Spleen (tissue), 11 donors: ENCODE measurements around the gene SULF2. TPM values are rescaled to one million over a fixed set of nuclear protein-coding genes. Genes with fewer than 3 reads are reported as not detected.

ENCODE experiments used
- DNase-seq: peaks from one replicate; pipeline ENCODE4 v3.0.0-alpha.2; 2020
- H3K27ac ChIP-seq, 8 donors: fragments of 200-600 bp; sonication (generic) in 7 of 8; 1 replicate in 4 of 8; 2 replicates in 4 of 8; pipeline versions ENCODE4 v1.5.0 to v1.8.0; 2016 to 2021; ENCODE audit warnings: inconsistent platforms in 4 of 8, mild to moderate bottlenecking in 4 of 8, moderate library complexity in 1 of 8
- H3K27me3 ChIP-seq, 7 donors: fragments of 200-600 bp; sonication (generic) in 6 of 7; replicated peaks in 1 of 7; 1 replicate in 4 of 7; 2 replicates in 3 of 7; pipeline versions ENCODE4 v1.5.0 to v1.8.0; 2016 to 2021; ENCODE audit warnings: inconsistent platforms in 3 of 7, mild to moderate bottlenecking in 1 of 7
- H3K36me3 ChIP-seq, 6 donors: fragments of 200-600 bp; sonication (generic) in 5 of 6; 1 replicate in 4 of 6; 2 replicates in 2 of 6; pipeline versions ENCODE4 v1.5.0 to v1.8.0; 2016 to 2021; ENCODE audit warnings: inconsistent platforms in 2 of 6
- H3K4me1 ChIP-seq, 6 donors: fragments of 200-600 bp; sonication (generic) in 5 of 6; 1 replicate in 3 of 6; 2 replicates in 3 of 6; pipeline versions ENCODE4 v1.5.0 to v1.8.0; 2016 to 2021; ENCODE audit warnings: inconsistent platforms in 3 of 6
- H3K4me3 ChIP-seq, 8 donors: fragments of 200-600 bp; sonication (generic) in 7 of 8; 1 replicate in 4 of 8; 2 replicates in 4 of 8; pipeline versions ENCODE4 v1.5.0 to v1.8.0; 2016 to 2021; ENCODE audit warnings: inconsistent platforms in 4 of 8, mild to moderate bottlenecking in 4 of 8, moderate library complexity in 2 of 8
- H3K9me3 ChIP-seq, 8 donors: fragments of 200-600 bp; sonication (generic) in 7 of 8; 1 replicate in 4 of 8; 2 replicates in 4 of 8; pipeline versions ENCODE4 v1.5.0 to v1.8.0; 2016 to 2021; ENCODE audit warnings: inconsistent platforms in 4 of 8
- CTCF ChIP-seq, 11 experiments: fragments of 200-600 bp in 7 of 11; fragments of 450-650 bp in 4 of 11; sonication (generic) in 4 of 11; IDR thresholded peaks in 8 of 11; conservative IDR thresholded peaks in 3 of 11; 1 replicate in 7 of 11; 2 replicates in 4 of 11; pipeline versions ENCODE4 v1.4.0 to v1.8.0; 2016 to 2021; ENCODE audit warnings: antibody characterized with exemption in 11 of 11, inconsistent platforms in 4 of 11, mild to moderate bottlenecking in 1 of 11
- POLR2A ChIP-seq, 3 donors: fragments of 450-650 bp; IDR thresholded peaks; one replicate each; pipeline ENCODE4 v1.5.1; 2017; ENCODE audit warnings: antibody characterized with exemption in 3 of 3, mild to moderate bottlenecking in 1 of 3
- POLR2AphosphoS5 ChIP-seq, 3 donors: sonication (generic); formaldehyde crosslinking; IDR thresholded peaks; one replicate each; pipeline ENCODE4 v1.5.1; 2017; ENCODE audit warnings: antibody characterized with exemption in 3 of 3
- WGBS, 5 donors: extraction: QIAGEN DNeasy Blood & Tissue Kit in 3 of 5; methylation state at CpG; one replicate each; pipeline versions ENCODE4 v1.1.5 to v1.1.7; 2013 to 2018; 5-methylcytosine and 5-hydroxymethylcytosine counted together
- intact Hi-C: fragments of 100-400 bp; cut with DNase I; formaldehyde crosslinking; loops from one replicate; pipeline ENCODE4 v1.15.0; 2023; ENCODE audit warnings: low total_unique reads
- polyA plus RNA-seq, 3 donors: library from polyadenylated mRNA; stranded (reverse); fragments of 200-250 nt; gene quantifications; one replicate each; pipeline ENCODE4 v1.2.1, GENCODE V29; 2013
- total RNA-seq, 7 donors: library from RNA; depleted of rRNA in 3 of 7; stranded (reverse); fragments of >200 nt in 3 of 7; fragmentation: NEBNext Ultra II Directional in 4 of 7; extraction: Animal tissue kit (Norgen Biotek cat#: 25700) in 4 of 7; gene quantifications; one replicate each; pipeline versions ENCODE4 v1.1.0 to v1.2.1, GENCODE V29; 2016 to 2021
- donor health status: healthy with polysubstance abuse.
- donor health status: DM: no; HTN: no; CAD: no; lungs with moderate emphysema.
- donor health status: DM: no; HTN: no; CAD: no.
- donor health status: Bipolar disorder and iron deficiency.
- donor health status: healthy.
- donor health status: DM: no; HTN: no; CAD: no.
- donor health status: DM: yes; HTN: yes; CAD: no.

SULF2 gene
- total and polyA plus RNA-seq, 10 donors = 5.5 to 49.1 (median 15.7) TPM

- H3K4me1 ChIP-seq = peaks cover 0 to 17% (median 9%) of the 10 kb centered on the region in 6 donors
- no peaks in the 10 kb centered on the region for H3K27me3 ChIP-seq
- no peak for TF ChIP-seq CTCF (IDR thresholded peaks at IDR 0.05 in 8 of 11, conservative IDR thresholded peaks at IDR 0.05 in 3 of 11)
- TF ChIP-seq POLR2A (IDR thresholded peaks at IDR 0.05) = no peak
- TF ChIP-seq POLR2AphosphoS5 (IDR thresholded peaks at IDR 0.05) = no peak
- H3K27ac ChIP-seq = peak overlapping the region in 1 of 8 donors; percentile 10
- DNase-seq = no peak
- WGBS, 5 donors = 46 to 72% (median 56%) methylated on average over 7 of the region's 7 CpGs
- no peaks in the 10 kb centered on the region for H3K36me3 ChIP-seq
- intact Hi-C loops = no loop called here
- H3K4me3 ChIP-seq = no peak overlapping the region
- H3K9me3 ChIP-seq = no peaks in the 10 kb centered on the region
Observed at GRCh38 chr20:47720636-47721427, 64.4 kb downstream of the SULF2 start.

GRCh38 chr20:47719625-47720024, 65.7 kb downstream of the SULF2 start:
- H3K9me3 ChIP-seq = no peaks in the 10 kb centered on the region
- peaks cover 0 to 6% (median 0%) of the 10 kb centered on the region in 6 donors for H3K4me1 ChIP-seq
- no peak for DNase-seq
- intact Hi-C loops = no loop called here
- peaks cover 0 to 3% (median 0%) of the 10 kb centered on the region in 7 donors for H3K27me3 ChIP-seq
- TF ChIP-seq POLR2A (IDR thresholded peaks at IDR 0.05) = no peak
- no peak for TF ChIP-seq CTCF (IDR thresholded peaks at IDR 0.05 in 8 of 11, conservative IDR thresholded peaks at IDR 0.05 in 3 of 11)
- TF ChIP-seq POLR2AphosphoS5 (IDR thresholded peaks at IDR 0.05) = no peak
- 78 to 88% (median 85%) methylated on average over 2 of the region's 2 CpGs for WGBS, 5 donors
- H3K4me3 ChIP-seq = no peak overlapping the region
- H3K36me3 ChIP-seq = no peaks in the 10 kb centered on the region
- H3K27ac ChIP-seq = no peak overlapping the region

GRCh38 chr20:47719211-47719610, 66.1 kb downstream of the SULF2 start:
- Histone ChIP-seq H3K36me3 (no peaks in the 10 kb centered on the region), H3K4me3 (no peak overlapping the region), H3K9me3 (no peaks in the 10 kb centered on the region), H3K27ac (no peak overlapping the region), H3K27me3 (peaks cover 0 to 5% (median 0%) of the 10 kb centered on the region in 7 donors), H3K4me1 (peaks cover 0 to 6% (median 0%) of the 10 kb centered on the region in 6 donors)
- 60 to 93% (median 66%) methylated on average over 4 of the region's 4 CpGs for WGBS, 5 donors
- intact Hi-C loops = no loop called here
- DNase-seq = no peak
- TF ChIP-seq POLR2AphosphoS5 (IDR thresholded peaks at IDR 0.05) (no peak), POLR2A (IDR thresholded peaks at IDR 0.05) (no peak), CTCF (IDR thresholded peaks at IDR 0.05 in 8 of 11, conservative IDR thresholded peaks at IDR 0.05 in 3 of 11) (no peak)

- 87 to 95% (median 89%) methylated on average over 4 of the region's 4 CpGs for WGBS, 5 donors
- peaks cover 0 to 6% (median 0%) of the 10 kb centered on the region in 6 donors for H3K4me1 ChIP-seq
- H3K9me3 ChIP-seq = no peaks in the 10 kb centered on the region
- H3K27ac ChIP-seq = no peak overlapping the region
- DNase-seq = no peak
- TF ChIP-seq POLR2AphosphoS5 (IDR thresholded peaks at IDR 0.05) = no peak
- no peak for TF ChIP-seq POLR2A (IDR thresholded peaks at IDR 0.05)
- no peak for TF ChIP-seq CTCF (IDR thresholded peaks at IDR 0.05 in 8 of 11, conservative IDR thresholded peaks at IDR 0.05 in 3 of 11)
- intact Hi-C loops = no loop called here
- H3K4me3 ChIP-seq = no peak overlapping the region
- H3K27me3 ChIP-seq = peaks cover 0 to 5% (median 0%) of the 10 kb centered on the region in 7 donors
- no peaks in the 10 kb centered on the region for H3K36me3 ChIP-seq
Observed at GRCh38 chr20:47718398-47718797, 66.9 kb downstream of the SULF2 start.
